ENCODE data around the gene TRPM3. TPM values are rescaled to one million over a fixed set of nuclear protein-coding genes. Genes with fewer than 3 reads are reported as not detected.
A peak's percentile ranks its signal among the peaks of the same experiment; 100 is the strongest.
"Not testable (repeated sequence)": the region's sequence is repeated elsewhere in the genome, so short reads cannot be mapped to it uniquely, and the experiment has no call there.

TRPM3 gene
- total RNA-seq, 1 donor from 2014 or later = 26.1 TPM

DNA sequence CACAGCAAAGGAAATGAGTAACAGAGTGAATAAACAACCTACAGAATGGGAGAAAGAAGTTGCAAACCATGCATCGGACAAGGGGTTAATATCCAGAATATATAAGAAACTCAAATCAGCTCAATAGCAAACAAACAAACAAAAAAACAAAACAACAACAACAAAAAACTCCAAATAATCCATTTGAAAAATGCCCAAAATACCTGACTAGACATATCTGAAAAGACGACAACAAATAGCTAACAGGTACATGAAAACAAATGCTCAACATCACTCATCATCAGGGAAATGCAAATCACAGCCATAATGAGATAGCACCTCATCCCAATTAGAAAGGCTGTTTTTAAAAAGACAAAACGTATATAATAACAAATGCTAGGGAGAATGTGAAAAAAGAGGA, 111.2 kb downstream of the TRPM3 start:
- intact Hi-C loops (cut with DNase I) = no loop called here
- ATAC-seq (no peak), DNase-seq (ENCODE audit: low spot score) (no peak)

DNA sequence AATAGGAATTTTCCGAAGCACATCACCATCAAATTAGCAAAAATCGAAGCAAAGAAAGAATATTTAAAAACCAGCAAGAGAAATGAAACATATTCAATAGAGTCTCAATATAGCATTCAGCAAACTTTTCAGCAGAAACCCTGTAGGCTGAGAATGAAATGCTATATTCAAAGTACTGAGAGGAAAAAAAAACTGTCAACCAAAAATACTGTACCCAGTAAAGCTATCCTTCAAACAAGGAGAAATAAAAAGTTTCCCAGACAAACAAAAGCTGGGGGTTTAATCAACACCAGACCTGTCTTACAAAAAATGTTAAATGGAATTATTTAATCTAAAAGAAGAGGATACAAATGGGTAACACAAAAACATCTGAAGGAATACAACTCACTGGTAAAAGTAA, 116.0 kb downstream of the TRPM3 start:
- DNase-seq (ENCODE audit: low spot score) (no peak), ATAC-seq (no peak)
- intact Hi-C loops (cut with DNase I) = no loop called here

DNA sequence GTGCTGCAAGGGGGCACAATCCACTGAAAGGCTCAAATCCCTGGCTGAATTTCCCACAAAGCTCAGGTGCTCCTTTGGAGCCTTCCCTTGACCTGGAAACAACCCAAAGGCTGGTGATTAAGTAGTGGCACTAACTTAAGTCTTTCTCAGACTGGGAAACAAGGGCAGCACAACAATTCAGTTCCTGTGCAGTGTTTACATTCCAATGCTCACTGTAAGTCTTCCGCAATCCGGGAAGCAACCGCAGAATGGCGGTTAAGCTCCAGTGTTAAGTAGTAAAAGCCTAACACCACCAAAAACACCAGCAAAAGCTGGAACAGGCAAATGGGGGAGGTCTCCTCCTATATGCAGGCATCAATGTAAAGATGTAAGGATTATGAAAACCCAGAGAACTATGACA, 117.2 kb downstream of the TRPM3 start:
- DNase-seq (ENCODE audit: low spot score) (no peak), ATAC-seq (no peak)
- intact Hi-C loops (cut with DNase I) = no loop called here

DNA sequence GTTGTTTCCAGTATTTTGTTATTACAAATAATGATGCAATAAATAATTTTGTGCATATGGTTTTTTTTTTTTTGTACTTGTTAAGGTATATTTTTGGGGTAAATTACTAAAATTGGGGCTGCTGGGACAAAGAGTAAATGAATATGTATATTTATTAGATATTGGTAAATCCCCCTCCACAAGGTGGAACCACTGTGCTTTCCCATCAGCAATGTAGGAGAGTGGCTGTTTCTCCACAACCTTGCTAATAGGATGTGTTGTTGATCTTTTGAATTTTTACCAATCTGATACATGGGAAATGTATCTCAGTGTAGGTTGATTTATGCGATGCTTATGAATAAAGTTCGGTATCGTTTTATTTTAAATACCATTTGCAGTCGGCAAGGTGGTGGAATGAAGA, 118.1 kb downstream of the TRPM3 start:
- DNase-seq (ENCODE audit: low spot score) = no peak
- intact Hi-C loops (cut with DNase I) = no loop called here
- ATAC-seq = no peak

DNA sequence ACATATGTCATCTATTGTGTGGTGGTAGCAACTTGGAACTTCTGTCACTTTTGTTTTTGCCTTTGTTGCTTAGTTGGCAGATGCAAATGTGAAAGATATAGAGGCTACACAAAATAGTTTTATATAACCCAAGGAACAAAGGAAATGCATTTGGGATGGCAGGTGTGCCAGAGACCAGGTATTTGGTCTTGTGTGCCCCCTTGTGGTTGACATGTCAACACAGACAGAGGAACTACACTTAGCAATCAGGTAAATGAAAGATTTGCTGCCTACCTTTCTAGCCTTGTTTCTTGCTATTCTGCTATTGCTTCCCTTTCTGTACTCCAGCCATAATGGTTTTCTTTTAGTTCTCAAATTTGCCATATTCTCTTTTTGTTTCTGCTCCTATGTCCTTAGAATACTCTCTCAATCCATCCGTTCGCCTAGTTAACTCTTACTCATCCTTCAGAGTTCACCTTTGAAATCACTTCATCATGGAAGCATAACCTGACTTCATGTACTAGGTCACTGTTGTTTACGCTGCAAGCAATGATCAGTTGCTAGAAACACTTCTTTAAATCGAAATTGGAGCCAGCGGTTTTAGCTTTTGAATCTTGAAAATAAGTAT, 119.5 kb downstream of the TRPM3 start:
- intact Hi-C loops (cut with DNase I) = no loop called here
- ATAC-seq (no peak), DNase-seq (ENCODE audit: low spot score) (no peak)

DNA sequence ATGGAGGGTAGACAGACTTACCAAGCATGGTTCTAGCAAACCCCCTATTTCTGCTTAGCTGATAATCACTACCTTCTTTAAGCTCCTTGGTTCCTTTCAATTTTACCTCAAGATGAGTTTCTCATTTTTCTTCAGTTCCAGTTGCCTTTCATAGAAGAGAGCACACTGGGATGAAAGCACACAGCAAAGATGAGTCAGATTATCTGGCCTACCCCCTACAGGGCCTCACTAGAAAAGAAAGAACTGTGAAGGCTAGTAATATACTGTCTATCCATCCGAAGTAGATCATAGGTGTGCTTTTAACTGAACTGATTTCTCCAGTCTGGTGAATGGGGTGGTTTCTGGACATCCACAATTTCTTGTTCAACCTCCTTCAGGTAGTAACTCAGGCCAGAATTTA, 122.5 kb downstream of the TRPM3 start:
- DNase-seq (ENCODE audit: low spot score) (no peak), ATAC-seq (no peak)
- intact Hi-C loops (cut with DNase I) = no loop called here

DNA sequence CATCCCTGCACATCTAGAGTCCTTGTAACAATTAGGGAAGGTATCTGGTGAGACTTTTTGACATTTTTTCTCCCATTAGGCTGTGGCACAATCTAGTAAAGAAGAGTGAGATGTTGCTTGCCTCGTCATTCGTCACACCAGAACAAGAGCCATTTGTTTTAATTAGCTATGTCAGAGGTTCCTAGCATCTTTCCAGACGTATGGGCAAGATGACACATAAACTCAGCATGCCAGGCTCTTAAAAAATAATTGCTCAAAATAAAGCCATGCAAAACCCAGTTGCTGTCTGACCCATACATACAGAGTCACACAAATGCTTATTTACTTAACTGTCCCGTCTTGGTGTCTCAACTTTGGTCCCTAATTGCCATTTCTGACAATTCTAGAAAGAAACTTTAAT, 125.9 kb downstream of the TRPM3 start:
- intact Hi-C loops (cut with DNase I) = no loop called here
- DNase-seq (ENCODE audit: low spot score) = no peak
- ATAC-seq = no peak

DNA sequence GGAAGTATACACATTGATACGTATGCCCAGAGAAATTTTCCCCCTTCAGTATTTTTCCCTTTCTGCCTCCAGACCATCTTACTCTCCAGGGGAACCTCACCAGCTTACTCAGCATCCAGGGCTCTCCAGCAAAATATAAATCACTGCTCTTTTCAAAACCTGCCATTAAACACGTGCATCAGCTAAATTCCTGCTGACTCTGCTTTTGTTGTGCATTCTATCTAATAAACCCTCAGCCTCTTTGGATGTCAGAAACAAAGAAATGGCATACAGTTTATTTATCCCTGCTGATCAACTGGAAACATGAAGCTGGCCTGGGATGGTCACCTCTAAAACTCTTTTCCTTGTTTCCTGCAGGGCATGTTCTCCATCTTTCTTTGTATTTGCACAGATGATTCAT, 126.8 kb downstream of the TRPM3 start:
- DNase-seq (ENCODE audit: low spot score) (no peak), ATAC-seq (no peak)
- intact Hi-C loops (cut with DNase I) = no loop called here

DNA sequence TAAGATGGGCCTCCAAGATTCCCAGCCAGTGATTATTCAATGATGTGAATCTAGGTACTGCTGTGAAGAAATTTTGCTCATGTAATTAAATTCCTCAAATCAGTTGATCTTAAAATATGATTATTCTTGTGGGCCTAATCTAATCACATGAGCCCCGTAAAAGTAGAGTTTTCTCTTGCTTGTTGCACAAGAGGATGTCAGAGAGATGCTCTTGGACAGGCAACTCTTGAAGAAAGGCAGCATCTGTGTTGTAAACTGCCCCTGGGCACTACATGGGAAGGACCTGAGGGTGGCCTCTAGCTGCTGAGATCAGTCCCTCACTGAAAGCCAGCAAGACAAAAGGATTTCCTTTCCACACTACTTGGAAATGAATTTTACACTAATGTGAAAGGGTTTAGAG, 132.9 kb downstream of the TRPM3 start:
- intact Hi-C loops (cut with DNase I) = no loop called here
- ATAC-seq = peak; percentile 46
- DNase-seq (ENCODE audit: low spot score) = no peak

DNA sequence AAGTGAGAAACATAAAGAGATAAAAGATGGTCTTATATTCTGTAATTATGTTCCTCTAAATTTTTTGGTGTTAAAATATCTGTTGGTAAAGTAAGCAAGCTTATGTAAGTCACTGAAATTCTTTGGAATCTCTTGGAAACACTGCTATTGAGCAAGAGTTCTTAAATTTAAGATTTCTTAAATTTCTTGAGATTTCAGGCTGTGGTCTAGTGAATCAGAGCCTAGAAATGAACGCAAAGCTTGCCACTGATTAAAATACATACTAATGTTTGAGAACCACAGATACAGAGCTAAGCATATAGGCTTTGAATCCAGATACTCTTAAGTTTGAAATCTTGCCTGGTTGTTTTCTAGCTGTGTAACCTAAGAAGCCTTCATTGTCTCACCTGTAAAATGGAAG, 133.4 kb downstream of the TRPM3 start:
- DNase-seq (ENCODE audit: low spot score) (no peak), ATAC-seq (no peak)
- intact Hi-C loops (cut with DNase I) = no loop called here

DNA sequence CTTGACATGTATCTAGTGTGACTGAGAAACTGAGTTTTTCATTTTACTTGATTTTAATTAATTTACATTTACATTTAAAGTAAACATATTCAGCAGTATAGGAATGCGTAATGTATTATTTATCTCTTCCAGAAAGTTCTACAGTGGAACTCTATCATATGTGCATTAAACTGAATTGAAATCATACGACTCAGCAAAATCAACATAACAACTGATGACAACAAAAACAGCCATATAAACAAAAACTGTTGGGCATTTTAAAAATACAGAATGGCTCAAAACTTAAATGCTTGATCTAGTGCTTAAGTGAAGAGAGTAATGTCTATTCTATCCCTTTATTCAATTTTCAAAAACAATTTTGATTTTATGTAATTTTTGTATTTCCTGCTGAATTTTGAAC, 134.4 kb downstream of the TRPM3 start:
- ATAC-seq (no peak), DNase-seq (ENCODE audit: low spot score) (no peak)
- intact Hi-C loops (cut with DNase I) = no loop called here

DNA sequence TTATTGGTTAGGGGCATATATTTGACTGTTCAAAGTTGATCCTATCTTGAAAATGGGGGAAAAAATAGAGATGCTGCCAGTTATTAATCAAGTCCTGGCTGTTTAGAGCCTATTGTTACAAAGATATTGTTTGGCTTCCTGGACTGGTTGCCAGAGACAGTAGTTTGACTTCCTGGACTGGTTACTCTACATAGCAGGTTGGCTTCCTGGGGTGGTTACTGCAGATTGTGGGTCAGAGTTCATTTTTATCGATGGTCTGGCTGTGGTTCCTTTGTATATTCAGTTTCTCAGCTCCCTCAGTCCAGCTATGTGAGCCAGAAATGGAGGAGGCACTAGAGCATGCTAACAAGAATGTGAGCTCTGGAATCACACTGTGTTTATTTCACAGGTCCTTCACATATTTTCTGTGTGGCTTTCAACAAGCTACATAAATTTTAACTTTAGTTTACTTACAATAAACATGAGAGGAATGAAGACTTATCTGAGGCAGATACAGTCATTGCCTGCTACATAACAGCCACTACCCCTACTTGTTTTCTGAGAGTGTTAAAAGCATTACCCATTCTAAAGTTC, 137.6 kb downstream of the TRPM3 start:
- intact Hi-C loops (cut with DNase I) = no loop called here
- ATAC-seq (no peak), DNase-seq (ENCODE audit: low spot score) (no peak)

DNA sequence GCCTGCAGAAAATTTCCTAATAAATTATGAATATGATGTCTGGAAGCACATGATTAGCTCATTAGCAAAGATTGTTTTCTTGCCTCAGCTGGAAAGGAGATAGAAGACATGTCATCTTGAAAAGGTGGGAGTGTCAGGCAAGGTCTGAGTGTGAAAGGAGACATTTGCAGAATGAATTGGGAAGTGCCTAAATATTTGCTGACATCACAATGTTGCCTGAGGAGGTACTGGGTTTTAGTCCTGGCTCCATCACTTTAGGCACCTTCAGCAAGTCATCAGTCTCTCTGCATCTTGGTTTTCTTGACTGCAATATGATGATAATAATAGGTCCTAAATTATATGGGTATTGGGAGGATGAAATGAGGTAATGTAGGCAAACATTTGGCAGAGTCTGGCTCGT, 140.1 kb downstream of the TRPM3 start:
- DNase-seq (ENCODE audit: low spot score) (no peak), ATAC-seq (no peak)
- intact Hi-C loops (cut with DNase I) = no loop called here

DNA sequence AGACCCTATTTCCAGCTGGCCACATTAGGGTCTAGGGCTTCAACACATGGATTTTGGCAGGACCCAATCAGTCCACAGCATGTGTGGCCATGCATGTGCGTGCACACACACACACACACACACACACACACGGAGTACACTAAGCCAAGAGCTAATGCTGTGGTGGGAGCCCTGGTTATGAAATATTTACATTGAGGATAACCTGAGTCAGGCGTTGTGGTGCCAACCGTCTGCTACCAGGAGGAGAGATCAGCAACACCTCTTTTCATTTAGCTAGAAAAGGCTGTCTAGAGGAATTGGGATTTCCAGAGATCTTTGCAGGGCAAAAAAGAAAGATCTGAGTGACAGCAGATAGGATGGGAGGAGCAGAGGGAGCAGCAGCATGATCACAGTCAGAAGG, 141.5 kb downstream of the TRPM3 start:
- intact Hi-C loops (cut with DNase I) = no loop called here
- ATAC-seq (no peak), DNase-seq (ENCODE audit: low spot score) (no peak)

DNA sequence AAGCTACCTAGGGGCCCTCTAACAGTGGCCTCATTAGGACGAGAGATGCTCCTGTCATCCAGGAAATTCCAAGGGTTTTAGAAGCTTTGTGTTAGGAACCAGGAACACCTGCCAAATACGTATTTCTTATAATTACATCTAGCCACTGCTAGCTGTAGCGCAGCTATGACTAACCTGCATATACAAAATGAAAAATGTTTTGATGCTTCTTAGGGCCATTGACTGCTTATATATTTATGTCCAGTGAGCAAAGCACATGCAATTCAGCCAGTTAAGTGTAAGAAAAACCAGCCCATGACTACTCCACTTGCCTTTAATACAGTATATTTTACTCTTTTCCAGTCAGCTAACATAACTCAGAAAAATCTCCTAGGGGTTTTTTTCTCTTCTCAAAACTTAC, 143.3 kb downstream of the TRPM3 start:
- intact Hi-C loops (cut with DNase I) = no loop called here

DNA sequence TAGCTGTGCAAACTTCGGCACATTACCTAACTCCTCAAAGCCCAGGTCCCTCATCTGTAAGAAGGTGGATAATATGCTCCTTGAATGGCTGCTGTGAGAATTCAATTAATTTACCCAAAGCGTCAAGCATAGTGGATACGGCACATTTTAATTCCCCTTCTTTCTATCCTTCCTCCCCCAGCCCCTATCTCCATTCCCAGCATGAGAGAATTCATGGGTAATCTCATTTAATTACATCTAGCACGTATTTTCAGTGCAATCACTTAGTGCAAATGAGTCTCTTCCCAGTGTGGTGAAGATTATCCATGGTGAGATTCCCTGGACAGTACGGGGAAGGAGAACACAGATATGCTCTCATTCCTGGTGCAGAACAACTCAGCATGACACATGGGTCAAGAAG, 145.6 kb downstream of the TRPM3 start:
- DNase-seq (ENCODE audit: low spot score) (no peak), ATAC-seq (no peak)
- intact Hi-C loops (cut with DNase I) = no loop called here

More for the DNA sequence above, 143.3 kb downstream of the TRPM3 start:
- ATAC-seq (no peak), DNase-seq (ENCODE audit: low spot score) (no peak)

DNA sequence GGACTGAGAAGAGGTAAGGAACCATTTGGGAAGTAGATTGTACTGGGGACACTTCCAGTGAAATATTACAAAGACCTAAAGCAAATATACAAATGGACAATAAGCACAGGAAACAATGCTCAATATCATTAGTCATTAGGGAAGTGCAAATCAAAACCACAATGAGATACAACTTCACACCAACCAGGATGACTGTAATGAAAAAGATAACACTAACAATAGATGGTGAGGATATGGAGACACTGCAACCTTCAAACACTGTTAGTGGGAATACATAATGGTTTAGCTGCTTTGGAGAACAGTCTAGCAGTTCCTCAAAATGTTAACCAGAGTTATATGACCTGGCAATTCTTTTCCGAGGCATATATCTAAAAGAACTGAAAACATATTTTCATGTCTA, 149.7 kb downstream of the TRPM3 start:
- intact Hi-C loops (cut with DNase I) = no loop called here
- DNase-seq (ENCODE audit: low spot score) = no peak
- no peak for ATAC-seq

DNA sequence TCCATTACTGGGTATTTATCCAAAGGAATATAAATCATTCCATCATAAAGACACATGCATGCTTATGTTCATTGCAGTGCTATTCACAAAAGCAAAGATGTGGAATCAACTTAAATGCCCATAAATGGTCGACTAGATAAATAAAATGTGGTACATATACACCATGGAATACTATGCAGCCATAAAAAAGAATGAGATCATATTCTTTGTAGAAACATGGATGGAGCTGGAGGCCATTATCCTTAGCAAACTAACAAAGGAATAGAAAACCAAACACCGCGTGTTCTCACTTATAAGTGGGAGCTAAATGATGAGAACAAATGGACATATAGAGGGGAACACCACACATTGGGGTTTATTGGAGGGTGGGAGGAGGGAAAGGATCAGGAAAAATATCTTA, 155.0 kb downstream of the TRPM3 start:
- DNase-seq (ENCODE audit: low spot score); ATAC-seq; intact Hi-C loops (cut with DNase I): not testable (repeated sequence)

DNA sequence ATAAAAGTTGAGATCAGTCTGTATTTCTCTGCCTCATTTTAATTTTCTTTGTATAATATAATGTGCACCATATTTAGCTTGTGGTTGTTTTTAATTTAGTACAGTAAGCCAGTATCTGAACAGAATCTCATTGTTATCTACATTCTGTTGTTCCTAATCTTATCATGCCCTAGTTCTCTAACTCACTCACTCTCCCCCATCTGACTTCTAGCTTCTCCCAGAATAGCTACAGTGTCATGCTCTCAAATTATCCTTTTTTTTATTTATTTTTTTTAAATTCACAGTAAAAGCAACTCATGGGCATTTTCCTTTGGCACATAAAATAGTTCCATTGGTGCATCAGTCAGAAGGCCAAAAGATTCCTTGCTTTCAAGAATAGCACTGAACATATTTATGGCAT, 156.6 kb downstream of the TRPM3 start:
- DNase-seq (ENCODE audit: low spot score) = no peak
- no peak for ATAC-seq
- intact Hi-C loops (cut with DNase I) = no loop called here

DNA sequence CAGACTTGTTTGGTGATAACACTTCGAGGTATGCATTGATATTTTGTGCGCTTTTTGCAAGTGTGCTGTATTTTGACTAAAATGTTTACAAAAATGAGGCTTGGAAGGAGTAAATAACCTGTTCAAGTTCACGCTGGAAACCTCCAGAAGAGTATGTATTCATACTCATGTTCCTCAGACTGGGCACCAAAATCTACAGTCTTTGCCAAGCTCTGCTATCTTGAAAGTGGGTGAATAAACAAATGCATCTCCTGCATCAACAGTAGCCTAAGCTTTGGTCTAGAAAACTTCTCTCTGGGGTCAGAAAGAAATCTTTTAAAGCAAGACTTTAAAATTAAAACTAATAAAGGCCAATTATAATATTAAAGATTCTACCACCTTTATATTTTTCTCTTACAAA, 157.9 kb downstream of the TRPM3 start:
- DNase-seq (ENCODE audit: low spot score) (no peak), ATAC-seq (no peak)
- intact Hi-C loops (cut with DNase I) = no loop called here

DNA sequence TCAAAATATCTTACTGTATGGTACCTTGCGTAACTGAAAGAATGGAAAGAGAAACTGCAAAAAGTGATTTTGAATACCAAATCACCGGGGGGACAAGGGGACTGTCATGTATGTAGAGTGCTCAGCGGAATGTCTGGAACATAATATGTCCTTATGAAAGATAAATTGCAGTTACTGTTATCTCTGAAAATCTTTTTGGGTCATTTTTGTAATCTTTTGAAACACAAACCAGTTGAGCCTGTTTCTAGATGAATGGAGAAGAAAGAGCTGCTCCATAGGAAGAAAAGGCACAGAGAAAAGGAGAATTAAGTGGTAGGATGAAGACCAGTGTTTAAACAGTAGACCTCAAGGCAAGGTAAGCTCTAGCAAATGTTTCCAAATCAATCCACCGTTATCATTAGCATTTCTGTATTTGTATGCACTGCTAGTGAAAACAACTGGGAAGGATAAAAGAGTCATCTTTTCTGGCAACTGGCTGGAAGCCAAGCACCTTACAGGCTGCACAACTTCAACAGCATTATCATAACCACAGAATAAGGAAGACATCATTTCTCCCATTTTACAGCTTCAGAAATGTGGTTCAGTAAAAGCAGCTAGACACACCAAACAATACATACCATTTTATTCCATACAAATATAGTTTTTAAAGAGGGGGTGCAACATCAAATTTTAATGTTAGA, 158.5 kb downstream of the TRPM3 start:
- intact Hi-C loops (cut with DNase I) = no loop called here
- DNase-seq (ENCODE audit: low spot score) (no peak), ATAC-seq (no peak)

Data from sciatic nerve (tissue), 2 donors.